HL-60/S4 (cell line): ENCODE measurements around the gene UROC1.

ENCODE experiments used
- in situ Hi-C: fragments of 300-500 bp; cut with MboI; formaldehyde crosslinking; loops from 2 replicates; pipeline ENCODE4 v1.14.3; 2022; ENCODE audit warnings: low sequenced_read_pairs

Gene UROC1

GRCh38 chr3:126517986-126518778 is 609 bp upstream of the UROC1 start:
- in situ Hi-C loops = no loop called here

- in situ Hi-C loops = no loop called here
Measured at GRCh38 chr3:126516936-126517290, 660 bp downstream of the UROC1 start.

GRCh38 chr3:126516152-126516935 is 1.2 kb downstream of the UROC1 start:
- in situ Hi-C loops = no loop called here

- in situ Hi-C loops = no loop called here
Measured at GRCh38 chr3:126515066-126515706, 2.4 kb downstream of the UROC1 start.

- in situ Hi-C loops = no loop called here
Measured at GRCh38 chr3:126514161-126514560, 3.4 kb downstream of the UROC1 start.

- in situ Hi-C loops = no loop called here
Measured at GRCh38 chr3:126512916-126513650, 4.5 kb downstream of the UROC1 start.

GRCh38 chr3:126512026-126512425 is 5.5 kb downstream of the UROC1 start:
- in situ Hi-C loops = no loop called here

- in situ Hi-C loops = no loop called here
Measured at GRCh38 chr3:126511291-126511690, 6.3 kb downstream of the UROC1 start.

GRCh38 chr3:126510308-126510910 is 7.2 kb downstream of the UROC1 start:
- in situ Hi-C loops = no loop called here

GRCh38 chr3:126509597-126510307 is 7.8 kb downstream of the UROC1 start:
- in situ Hi-C loops = no loop called here

GRCh38 chr3:126508564-126508964 is 9.0 kb downstream of the UROC1 start:
- in situ Hi-C loops = no loop called here

GRCh38 chr3:126507886-126508285 is 9.7 kb downstream of the UROC1 start:
- in situ Hi-C loops = no loop called here

GRCh38 chr3:126503701-126504100 is 13.9 kb downstream of the UROC1 start:
- in situ Hi-C loops = no loop called here

GRCh38 chr3:126502656-126503055 is 14.9 kb downstream of the UROC1 start:
- in situ Hi-C loops = no loop called here

- in situ Hi-C loops = no loop called here
Measured at GRCh38 chr3:126501736-126502135, 15.8 kb downstream of the UROC1 start.

GRCh38 chr3:126501054-126501453 is 16.5 kb downstream of the UROC1 start:
- in situ Hi-C loops = no loop called here

- in situ Hi-C loops = no loop called here
Measured at GRCh38 chr3:126500016-126500415, 17.6 kb downstream of the UROC1 start.

- in situ Hi-C loops = no loop called here
Measured at GRCh38 chr3:126499401-126499800, 18.2 kb downstream of the UROC1 start.

- in situ Hi-C loops = no loop called here
Measured at GRCh38 chr3:126498929-126499328, 18.6 kb downstream of the UROC1 start.

- in situ Hi-C loops = no loop called here
Measured at GRCh38 chr3:126498461-126498860, 19.1 kb downstream of the UROC1 start.
